Sigmoid colon (tissue), 7 donors: ENCODE data around the gene NME4. TPM values are rescaled to one million over a fixed set of nuclear protein-coding genes. Genes with fewer than 3 reads are reported as not detected.
A peak's percentile ranks its signal among the peaks of the same experiment; 100 is the strongest.

Source experiments
- DNase-seq: peaks from one replicate; pipeline ENCODE4 v3.0.0-alpha.2; 2019
- H3K27ac ChIP-seq, 4 donors: fragments of 200-600 bp; sonication (generic); one replicate each; pipeline ENCODE4 v1.5.1; 2016 to 2019; ENCODE audit warnings: mild to moderate bottlenecking in 1 of 4
- H3K27me3 ChIP-seq, 3 donors: fragments of 200-600 bp; sonication (generic); one replicate each; pipeline ENCODE4 v1.5.1; 2019; ENCODE audit warnings: mild to moderate bottlenecking in 1 of 3
- H3K36me3 ChIP-seq, 4 donors: fragments of 200-600 bp; sonication (generic); one replicate each; pipeline ENCODE4 v1.5.1; 2016 to 2019
- H3K4me1 ChIP-seq, 4 donors: fragments of 200-600 bp; sonication (generic); one replicate each; pipeline ENCODE4 v1.5.1; 2017 to 2019
- H3K4me3 ChIP-seq, 4 donors: fragments of 200-600 bp; sonication (generic); one replicate each; pipeline ENCODE4 v1.5.1; 2017 to 2019; ENCODE audit warnings: mild to moderate bottlenecking in 2 of 4, moderate library complexity in 1 of 4
- H3K9me3 ChIP-seq, 4 donors: fragments of 200-600 bp in 3 of 4; sonication (generic) in 3 of 4; one replicate each; pipeline versions ENCODE4 v1.5.1 to v1.6.1; 2013 to 2019
- EP300 ChIP-seq, 4 donors: sonication (generic); formaldehyde crosslinking; IDR thresholded peaks; one replicate each; pipeline ENCODE4 v1.6.1; 2017; ENCODE audit warnings: antibody characterized with exemption in 4 of 4
- POLR2A ChIP-seq, 2 donors: fragments of 450-650 bp; IDR thresholded peaks; one replicate each; pipeline ENCODE4 v1.6.1; 2016; ENCODE audit warnings: antibody characterized with exemption in 2 of 2, mild to moderate bottlenecking in 2 of 2, moderate library complexity in 2 of 2
- POLR2AphosphoS5 ChIP-seq, 4 donors: sonication (generic); formaldehyde crosslinking; IDR thresholded peaks; one replicate each; pipeline ENCODE4 v1.6.1; 2017; ENCODE audit warnings: antibody characterized with exemption in 4 of 4
- WGBS, 2 donors: extraction: QIAGEN DNeasy Blood & Tissue Kit; methylation state at CpG; one replicate each; pipeline ENCODE4 v1.1.7; 2013; 5-methylcytosine and 5-hydroxymethylcytosine counted together
- intact Hi-C: fragments of 100-400 bp; cut with DNase I; formaldehyde crosslinking; loops from one replicate; pipeline ENCODE4 v1.15.1; 2023
- polyA plus RNA-seq, 3 donors: library from polyadenylated mRNA; stranded (reverse); fragments of 200-250 nt; gene quantifications; one replicate each; pipeline ENCODE4 v1.2.3, GENCODE V29; 2013
- total RNA-seq, 4 donors: library from RNA; depleted of rRNA; stranded (reverse); fragments of >200 nt; gene quantifications; one replicate each; pipeline ENCODE4 v1.1.0, GENCODE V29; 2016
- TF ChIP-seq, protein P1 (sequence below), 4 experiments: fragments of 450-650 bp in 3 of 4; fragments of 200-600 bp in 1 of 4; IDR thresholded peaks; one replicate each; pipeline ENCODE4 v1.5.1; 2016 to 2019; ENCODE audit warnings: antibody characterized with exemption in 4 of 4, mild to moderate bottlenecking in 3 of 4, moderate library complexity in 2 of 4
- donor health status: healthy with polysubstance abuse.
- donor health status: Bipolar disorder and iron deficiency.
- donor health status: healthy.

NME4 gene
- total and polyA plus RNA-seq, 7 donors, result 39.6 to 281 (median 138) TPM

DNA sequence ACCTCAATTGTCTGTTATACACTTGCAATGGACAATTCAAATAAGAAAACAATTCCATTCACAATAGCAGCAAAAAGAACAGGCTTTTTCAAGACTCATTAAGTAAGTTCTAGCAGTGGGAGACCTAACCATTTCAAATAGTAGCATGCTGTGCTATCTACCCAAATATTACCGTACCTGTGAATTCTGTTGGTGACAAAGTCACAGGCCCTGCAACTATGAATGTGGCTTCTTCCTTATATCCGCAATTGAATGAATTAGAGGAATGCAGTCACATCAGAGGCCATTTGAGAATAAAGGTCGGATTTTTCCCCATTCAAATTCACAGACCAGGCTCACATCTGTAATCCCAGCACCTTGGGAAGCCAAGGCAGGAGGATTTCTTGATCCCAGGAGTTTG, 800 bp upstream of the NME4 start:
- Histone ChIP-seq H3K27ac (peak overlapping the region; percentile 87 to 98 (median 97)), H3K27me3 (no peaks in the 10 kb centered on the region), H3K36me3 (peaks cover 0 to 10% (median 0%) of the 10 kb centered on the region in 4 donors), H3K4me3 (peak overlapping the region in 3 of 4 donors; percentile 82 to 90 (median 83)), H3K4me1 (peaks cover 0 to 42% (median 32%) of the 10 kb centered on the region in 4 donors), H3K9me3 (no peaks in the 10 kb centered on the region)
- 11 to 34% methylated on average over 3 of the region's 3 CpGs for WGBS, 2 donors
- no peak for TF ChIP-seq EP300 (IDR thresholded peaks at IDR 0.05)
- no peak for TF ChIP-seq POLR2AphosphoS5 (IDR thresholded peaks at IDR 0.05)
- TF ChIP-seq, protein P1, sequence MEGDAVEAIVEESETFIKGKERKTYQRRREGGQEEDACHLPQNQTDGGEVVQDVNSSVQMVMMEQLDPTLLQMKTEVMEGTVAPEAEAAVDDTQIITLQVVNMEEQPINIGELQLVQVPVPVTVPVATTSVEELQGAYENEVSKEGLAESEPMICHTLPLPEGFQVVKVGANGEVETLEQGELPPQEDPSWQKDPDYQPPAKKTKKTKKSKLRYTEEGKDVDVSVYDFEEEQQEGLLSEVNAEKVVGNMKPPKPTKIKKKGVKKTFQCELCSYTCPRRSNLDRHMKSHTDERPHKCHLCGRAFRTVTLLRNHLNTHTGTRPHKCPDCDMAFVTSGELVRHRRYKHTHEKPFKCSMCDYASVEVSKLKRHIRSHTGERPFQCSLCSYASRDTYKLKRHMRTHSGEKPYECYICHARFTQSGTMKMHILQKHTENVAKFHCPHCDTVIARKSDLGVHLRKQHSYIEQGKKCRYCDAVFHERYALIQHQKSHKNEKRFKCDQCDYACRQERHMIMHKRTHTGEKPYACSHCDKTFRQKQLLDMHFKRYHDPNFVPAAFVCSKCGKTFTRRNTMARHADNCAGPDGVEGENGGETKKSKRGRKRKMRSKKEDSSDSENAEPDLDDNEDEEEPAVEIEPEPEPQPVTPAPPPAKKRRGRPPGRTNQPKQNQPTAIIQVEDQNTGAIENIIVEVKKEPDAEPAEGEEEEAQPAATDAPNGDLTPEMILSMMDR (IDR thresholded peaks at IDR 0.05), result no peak
- TF ChIP-seq POLR2A (IDR thresholded peaks at IDR 0.05), result no peak
- DNase-seq, result no peak
- intact Hi-C loops, result no loop called here

- WGBS, 2 donors, result 4% methylated on average over 22 of the region's 22 CpGs
- Histone ChIP-seq H3K27ac (peak overlapping the region; percentile 87 to 98 (median 97)), H3K27me3 (no peaks in the 10 kb centered on the region), H3K4me1 (peaks cover 0 to 43% (median 33%) of the 10 kb centered on the region in 4 donors), H3K4me3 (peak overlapping the region; percentile 19 to 90 (median 82)), H3K9me3 (no peaks in the 10 kb centered on the region), H3K36me3 (peaks cover 0 to 10% (median 0%) of the 10 kb centered on the region in 4 donors)
- intact Hi-C loops, result no loop called here
- TF ChIP-seq POLR2AphosphoS5 (IDR thresholded peaks at IDR 0.05) (peak in 2 of 4 donors; percentile 14 to 53), EP300 (IDR thresholded peaks at IDR 0.05) (no peak), POLR2A (IDR thresholded peaks at IDR 0.05) (peak in 1 of 2 donors; percentile 18)
- TF ChIP-seq, protein P1 (IDR thresholded peaks at IDR 0.05), result no peak
- DNase-seq, result peak; percentile 80
Observed at GRCh38 chr16:396605-397004, 394 bp upstream of the NME4 start.

GRCh38 chr16:397736-398332, 835 bp downstream of the NME4 start:
- TF ChIP-seq EP300 (IDR thresholded peaks at IDR 0.05) (no peak), POLR2AphosphoS5 (IDR thresholded peaks at IDR 0.05) (peak in 1 of 4 donors; percentile 28)
- TF ChIP-seq, protein P1 (IDR thresholded peaks at IDR 0.05), result peak; percentile 49 to 79 (median 60)
- no peaks in the 10 kb centered on the region for H3K27me3 ChIP-seq
- 30 to 50% methylated on average over 29 of the region's 29 CpGs for WGBS, 2 donors
- intact Hi-C loops, result no loop called here
- peak; percentile 93 for DNase-seq
- H3K36me3 ChIP-seq, result peaks cover 0 to 10% (median 0%) of the 10 kb centered on the region in 4 donors
- peak overlapping the region; percentile 63 to 90 (median 82) for H3K4me3 ChIP-seq
- no peaks in the 10 kb centered on the region for H3K9me3 ChIP-seq
- peaks cover 0 to 51% (median 40%) of the 10 kb centered on the region in 4 donors for H3K4me1 ChIP-seq
- H3K27ac ChIP-seq, result peak overlapping the region; percentile 87 to 98 (median 97)

DNA sequence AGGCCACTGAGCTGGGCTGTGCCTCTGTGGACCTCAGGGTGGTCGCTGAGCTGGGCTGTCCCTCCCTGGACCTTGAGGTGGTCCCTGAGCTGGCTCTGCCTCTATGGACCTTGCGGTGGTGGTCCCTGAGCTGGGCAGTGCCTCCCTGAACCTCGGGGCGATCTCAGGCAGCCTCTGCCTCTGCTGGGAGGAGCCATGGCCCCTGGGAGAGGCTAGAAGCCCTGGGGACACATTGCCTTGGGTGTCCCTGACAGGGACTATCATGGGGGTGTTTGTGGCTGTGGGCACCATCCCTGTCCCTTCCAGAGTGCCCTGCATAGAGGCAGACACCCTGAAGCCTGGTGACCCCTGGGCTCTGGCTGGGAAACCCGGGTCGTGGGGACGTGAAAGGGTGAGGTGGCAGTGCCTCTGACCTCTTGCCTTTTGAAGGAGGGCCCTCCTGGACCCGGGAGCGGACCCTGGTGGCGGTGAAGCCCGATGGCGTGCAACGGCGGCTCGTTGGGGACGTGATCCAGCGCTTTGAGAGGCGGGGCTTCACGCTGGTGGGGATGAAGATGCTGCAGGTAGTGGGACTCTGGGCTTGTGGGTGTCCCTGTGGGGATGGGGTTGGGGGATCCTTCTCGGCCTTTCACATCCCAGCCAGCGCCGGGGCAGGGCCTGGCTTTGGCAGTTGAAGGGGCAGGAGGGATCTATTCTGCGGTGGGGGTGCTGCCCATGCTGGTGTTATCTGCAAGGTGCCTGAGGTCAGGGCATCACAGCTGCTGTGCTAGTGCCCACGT, 1.8 kb downstream of the NME4 start:
- intact Hi-C loops, result no loop called here
- H3K36me3 ChIP-seq, result peaks cover 0 to 10% (median 0%) of the 10 kb centered on the region in 4 donors
- H3K4me3 ChIP-seq, result peak overlapping the region in 1 of 4 donors; percentile 82
- WGBS, 2 donors, result 82 to 87% methylated on average over 24 of the region's 24 CpGs
- peaks cover 0 to 51% (median 40%) of the 10 kb centered on the region in 4 donors for H3K4me1 ChIP-seq
- peak overlapping the region; percentile 87 to 98 (median 97) for H3K27ac ChIP-seq
- DNase-seq, result no peak
- no peaks in the 10 kb centered on the region for H3K27me3 ChIP-seq
- H3K9me3 ChIP-seq, result no peaks in the 10 kb centered on the region
- TF ChIP-seq POLR2AphosphoS5 (IDR thresholded peaks at IDR 0.05), result no peak
- TF ChIP-seq, protein P1 (IDR thresholded peaks at IDR 0.05), result no peak
- TF ChIP-seq EP300 (IDR thresholded peaks at IDR 0.05), result no peak
- no peak for TF ChIP-seq POLR2A (IDR thresholded peaks at IDR 0.05)
